ENCODE data around the gene CARHSP1.
A peak's percentile ranks its signal among the peaks of the same experiment; 100 is the strongest.
"Not testable (repeated sequence)": the region's sequence is repeated elsewhere in the genome, so short reads cannot be mapped to it uniquely, and the experiment has no call there.

The CARHSP1 gene

GRCh38 chr16:8868416-8869211 is at the start of gene CARHSP1:
TSS of gene CARHSP1 (minus strand) at chr16:8869006. CDS start at chr16:8859328, 9,678 bp downstream.
- DNase-seq (ENCODE audit: low read depth), result peak; percentile 72
- no peak for TF ChIP-seq CTCF (IDR thresholded peaks at IDR 0.05; ENCODE audit: control insufficient read depth, extremely low read depth, insufficient read depth)
- H3K4me3 ChIP-seq (ENCODE audit: low read depth, low read length), result peak within 1 kb of the TSS; percentile 78

GRCh38 chr16:8917336-8917735 is 48.5 kb upstream of the CARHSP1 start:
- not testable (repeated sequence) for DNase-seq (ENCODE audit: low read depth); H3K4me3 ChIP-seq (ENCODE audit: low read depth, low read length)

- TF ChIP-seq CTCF (IDR thresholded peaks at IDR 0.05; ENCODE audit: control insufficient read depth, extremely low read depth, insufficient read depth), result no peak
- no peak overlapping the region for H3K4me3 ChIP-seq (ENCODE audit: low read depth, low read length)
Observed at GRCh38 chr16:8916541-8917225, 47.9 kb upstream of the CARHSP1 start.

GRCh38 chr16:8915722-8916301 is 47.0 kb upstream of the CARHSP1 start:
- no peak overlapping the region; the same call in 1 of the 2 replicates for H3K4me3 ChIP-seq (ENCODE audit: low read depth, low read length)
- peak; percentile 74 for DNase-seq (ENCODE audit: low read depth)
- no peak for TF ChIP-seq CTCF (IDR thresholded peaks at IDR 0.05; ENCODE audit: control insufficient read depth, extremely low read depth, insufficient read depth)

More at GRCh38 chr16:8916541-8917225, 47.9 kb upstream of the CARHSP1 start:
- DNase-seq (ENCODE audit: low read depth), result no peak

- TF ChIP-seq CTCF (IDR thresholded peaks at IDR 0.05; ENCODE audit: control insufficient read depth, extremely low read depth, insufficient read depth), result no peak
- H3K4me3 ChIP-seq (ENCODE audit: low read depth, low read length), result no peak overlapping the region
- DNase-seq (ENCODE audit: low read depth), result no peak
Observed at GRCh38 chr16:8914098-8914497, 45.3 kb upstream of the CARHSP1 start.

GRCh38 chr16:8912793-8913192 is 44.0 kb upstream of the CARHSP1 start:
- TF ChIP-seq CTCF (IDR thresholded peaks at IDR 0.05; ENCODE audit: control insufficient read depth, extremely low read depth, insufficient read depth), result no peak
- no peak for DNase-seq (ENCODE audit: low read depth)

GRCh38 chr16:8910811-8911210 is 42.0 kb upstream of the CARHSP1 start:
- no peak for TF ChIP-seq CTCF (IDR thresholded peaks at IDR 0.05; ENCODE audit: control insufficient read depth, extremely low read depth, insufficient read depth)
- no peak overlapping the region for H3K4me3 ChIP-seq (ENCODE audit: low read depth, low read length)
- DNase-seq (ENCODE audit: low read depth), result no peak

More at GRCh38 chr16:8912793-8913192, 44.0 kb upstream of the CARHSP1 start:
- no peak overlapping the region for H3K4me3 ChIP-seq (ENCODE audit: low read depth, low read length)
